SW480 (cell line): Measurements from ENCODE around the gene ARSA.
A peak's percentile ranks its signal among the peaks of the same experiment; 100 is the strongest.
"Not testable (repeated sequence)": the region's sequence is repeated elsewhere in the genome, so short reads cannot be mapped to it uniquely, and the experiment has no call there.

ENCODE experiments used
- DNase-seq: peaks from one replicate; pipeline ENCODE4 v3.0.0-alpha.2; 2016; ENCODE audit warnings: low spot score

The ARSA gene

DNA sequence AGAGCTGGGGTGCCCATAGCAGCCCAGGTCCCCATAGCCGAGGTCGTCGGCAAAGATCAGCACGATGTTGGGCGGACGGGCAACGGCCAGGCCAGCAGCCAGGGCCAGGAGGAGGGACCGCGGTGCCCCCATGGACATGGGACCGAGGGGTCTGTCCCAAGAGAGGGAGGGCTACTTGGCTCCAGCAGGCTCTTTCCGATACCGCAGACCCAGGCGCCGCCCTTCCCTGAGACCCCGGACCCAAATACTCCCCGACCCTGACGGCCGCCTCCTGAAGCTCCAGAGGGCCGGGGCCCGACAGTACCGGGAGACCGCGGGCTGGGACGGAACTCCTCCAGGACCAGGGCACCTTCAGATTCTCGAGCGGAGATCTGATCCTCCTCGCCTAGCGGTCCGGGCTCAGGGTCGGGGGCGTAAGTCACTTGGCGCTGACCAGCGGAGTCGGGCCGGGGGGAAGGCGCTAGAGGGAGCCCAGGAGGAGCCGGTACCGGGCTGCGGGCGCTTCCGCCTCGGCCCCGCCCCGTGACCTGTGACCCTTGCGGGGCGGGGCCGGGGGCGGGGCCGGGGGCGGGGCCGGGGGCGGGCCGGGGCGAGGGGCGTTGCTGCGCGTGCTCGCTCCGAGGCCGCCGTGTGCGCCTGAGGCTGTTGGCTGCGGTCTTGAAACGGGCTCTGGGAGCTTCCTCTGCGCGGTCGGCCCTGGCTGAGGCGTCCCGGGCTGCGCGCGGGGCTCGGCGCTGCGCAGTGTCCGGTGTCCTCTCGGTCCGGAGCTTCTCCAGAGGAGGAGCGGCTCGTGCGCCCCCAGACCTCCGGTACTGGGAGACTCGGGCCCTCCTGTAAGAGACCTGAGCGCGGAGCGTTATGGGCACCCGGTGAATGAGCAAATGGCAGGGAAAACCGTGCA lies at the start of gene ARSA:
Gene ARSA, minus strand, starts transcription at position 511 of the 901 bp plus-strand sequence. Its CDS starts 373 bp downstream, at position 138.
- DNase-seq, result peak; percentile 77

DNA sequence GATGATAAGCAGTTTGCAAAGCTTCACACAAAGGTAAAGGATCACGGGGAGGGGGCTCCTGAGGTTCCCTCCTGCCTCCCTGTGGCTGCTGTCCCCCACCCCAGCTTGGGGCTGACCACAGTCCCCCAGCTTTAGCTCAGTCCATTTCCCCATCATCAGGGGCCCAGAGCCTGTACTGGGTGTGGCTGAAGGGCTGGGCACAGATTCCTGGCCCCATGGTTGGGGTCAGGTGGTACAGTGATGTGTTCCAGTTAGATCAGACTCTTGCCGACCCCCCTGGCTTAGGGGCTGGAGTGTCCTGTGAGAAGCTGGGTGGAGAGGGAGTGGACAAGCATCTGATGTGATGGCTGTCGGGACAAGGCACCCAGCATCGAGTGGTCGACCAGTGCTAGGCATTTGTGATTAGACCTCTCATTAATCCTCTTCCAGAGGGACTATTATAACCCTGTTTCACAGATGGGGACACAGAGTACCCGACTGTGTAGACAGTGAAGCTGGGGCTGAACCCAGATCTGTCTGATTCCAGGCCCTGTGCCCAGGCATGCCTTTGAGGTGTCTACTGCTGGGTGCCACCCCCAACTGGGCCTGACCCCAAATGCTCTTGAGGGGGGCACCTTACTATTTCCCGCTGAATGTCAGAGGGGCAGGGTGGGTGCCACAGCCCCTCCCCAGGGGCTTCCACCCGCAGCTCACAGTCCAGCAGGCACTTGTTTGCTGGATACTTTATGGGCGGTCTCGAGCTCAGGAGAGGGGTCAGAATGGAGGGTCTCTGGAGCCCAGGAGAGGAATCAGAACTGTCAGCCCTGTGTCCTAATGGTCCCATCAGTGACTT lies 48.9 kb upstream of the ARSA start:
- no peak for DNase-seq

DNA sequence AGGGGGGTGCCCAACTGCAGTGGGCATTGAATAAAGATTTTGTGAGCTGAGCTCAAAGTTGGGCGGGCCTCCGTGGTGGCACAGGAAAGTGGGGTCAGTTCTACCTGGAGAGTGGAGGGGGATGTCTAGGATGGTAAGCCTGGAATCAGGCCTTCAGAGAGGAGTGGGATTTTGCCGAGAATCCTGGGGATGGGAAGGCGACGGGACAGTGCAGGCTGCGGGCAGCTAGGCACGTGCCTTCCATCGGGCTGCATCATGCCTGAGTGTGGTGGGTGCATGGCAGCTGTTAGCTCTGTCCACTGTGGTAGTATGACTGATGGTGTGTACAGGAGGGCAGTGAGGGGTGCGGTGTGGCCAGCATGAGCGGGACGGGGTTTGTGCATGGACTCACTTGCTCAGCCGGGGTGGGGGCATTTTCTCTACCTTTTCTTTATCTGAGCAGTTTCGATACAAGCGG lies 48.3 kb upstream of the ARSA start:
- DNase-seq, result no peak

DNA sequence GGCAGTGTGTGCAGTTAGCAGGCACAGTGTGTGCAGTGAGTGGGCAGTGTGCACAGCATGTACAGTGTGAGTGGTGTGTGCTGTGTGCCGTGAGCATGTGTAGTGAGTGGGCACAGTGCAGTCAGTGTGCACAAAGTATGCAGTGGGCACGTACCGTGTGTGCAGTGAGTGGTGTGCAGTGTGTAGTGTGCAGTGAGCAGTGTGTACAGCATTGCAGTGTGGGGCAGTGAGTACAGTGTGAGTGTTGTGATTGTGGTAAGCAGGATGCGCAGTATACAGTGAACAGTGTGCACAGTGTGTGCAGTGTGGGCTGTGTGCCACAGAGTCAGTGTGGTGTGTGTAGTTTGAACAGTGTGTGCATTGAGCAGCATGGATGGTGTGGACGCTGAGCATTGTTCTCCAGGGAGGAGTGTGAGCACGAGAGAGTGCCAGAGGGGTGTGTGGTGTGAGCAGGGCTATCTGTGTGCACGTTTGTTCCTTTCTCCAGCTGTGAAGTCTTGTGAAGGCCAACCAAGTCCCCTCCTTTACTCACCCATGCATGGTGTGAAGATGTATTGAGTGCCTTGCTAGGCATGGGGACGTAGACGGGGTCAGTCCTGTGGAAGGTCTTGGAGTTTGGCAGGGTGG lies 47.7 kb upstream of the ARSA start:
- DNase-seq, result no peak

DNA sequence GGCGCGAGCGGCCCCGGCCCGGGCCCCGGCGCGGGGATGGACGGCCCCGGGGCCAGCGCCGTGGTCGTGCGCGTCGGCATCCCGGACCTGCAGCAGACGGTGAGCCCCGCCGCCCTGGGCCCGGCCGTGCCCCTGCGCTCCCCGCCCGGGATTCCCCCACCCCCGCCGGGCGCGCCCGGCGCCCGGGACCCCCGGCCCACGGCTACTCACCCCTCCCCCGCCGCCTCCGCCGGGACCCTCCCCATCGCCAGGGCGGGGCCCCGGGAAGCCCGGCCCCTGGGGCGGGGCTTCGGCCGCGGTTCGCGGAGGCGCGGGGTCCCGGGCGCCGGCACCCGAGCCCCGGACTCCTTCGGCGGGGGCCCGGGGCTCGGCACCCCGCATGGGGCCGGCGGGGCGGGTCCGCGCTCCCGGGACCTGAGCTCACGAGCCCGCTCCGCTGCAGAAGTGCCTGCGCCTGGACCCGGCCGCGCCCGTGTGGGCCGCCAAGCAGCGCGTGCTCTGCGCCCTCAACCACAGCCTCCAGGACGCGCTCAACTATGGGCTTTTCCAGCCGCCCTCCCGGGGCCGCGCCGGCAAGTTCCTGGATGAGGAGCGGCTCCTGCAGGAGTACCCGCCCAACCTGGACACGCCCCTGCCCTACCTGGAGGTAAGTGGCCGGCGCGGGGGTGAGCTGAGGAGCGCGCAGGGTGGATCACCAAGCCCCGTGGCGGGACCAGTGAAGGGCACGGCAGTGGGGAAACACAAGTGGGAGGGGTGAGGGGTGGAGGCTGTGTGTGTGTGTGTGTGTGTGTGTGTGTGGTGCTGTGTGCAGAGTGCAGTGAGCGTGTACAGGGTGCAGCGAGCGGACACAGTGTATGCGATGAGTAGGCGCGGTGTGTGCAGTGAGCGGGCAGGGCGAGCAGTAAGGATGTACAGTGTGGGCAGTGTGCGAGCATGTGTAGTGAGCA lies 46.9 kb upstream of the ARSA start:
- DNase-seq, result peak; percentile 78

DNA sequence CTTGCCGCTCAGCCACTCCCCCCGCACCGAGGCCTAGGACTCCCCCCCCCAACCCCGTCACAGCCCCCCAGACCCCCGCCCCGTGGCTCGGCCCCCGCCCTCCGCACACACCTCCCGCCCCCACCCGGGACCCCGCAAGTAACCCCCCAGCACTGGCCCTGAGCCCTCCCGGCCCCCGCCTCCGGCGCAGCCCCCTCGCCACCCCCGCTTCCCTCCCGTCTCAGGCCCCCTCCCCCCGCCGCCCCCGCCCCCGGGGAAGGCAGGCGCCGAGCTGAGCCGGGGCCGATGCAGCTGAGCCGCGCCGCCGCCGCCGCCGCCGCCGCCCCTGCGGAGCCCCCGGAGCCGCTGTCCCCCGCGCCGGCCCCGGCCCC lies 46.2 kb upstream of the ARSA start:
- DNase-seq, result no peak

DNA sequence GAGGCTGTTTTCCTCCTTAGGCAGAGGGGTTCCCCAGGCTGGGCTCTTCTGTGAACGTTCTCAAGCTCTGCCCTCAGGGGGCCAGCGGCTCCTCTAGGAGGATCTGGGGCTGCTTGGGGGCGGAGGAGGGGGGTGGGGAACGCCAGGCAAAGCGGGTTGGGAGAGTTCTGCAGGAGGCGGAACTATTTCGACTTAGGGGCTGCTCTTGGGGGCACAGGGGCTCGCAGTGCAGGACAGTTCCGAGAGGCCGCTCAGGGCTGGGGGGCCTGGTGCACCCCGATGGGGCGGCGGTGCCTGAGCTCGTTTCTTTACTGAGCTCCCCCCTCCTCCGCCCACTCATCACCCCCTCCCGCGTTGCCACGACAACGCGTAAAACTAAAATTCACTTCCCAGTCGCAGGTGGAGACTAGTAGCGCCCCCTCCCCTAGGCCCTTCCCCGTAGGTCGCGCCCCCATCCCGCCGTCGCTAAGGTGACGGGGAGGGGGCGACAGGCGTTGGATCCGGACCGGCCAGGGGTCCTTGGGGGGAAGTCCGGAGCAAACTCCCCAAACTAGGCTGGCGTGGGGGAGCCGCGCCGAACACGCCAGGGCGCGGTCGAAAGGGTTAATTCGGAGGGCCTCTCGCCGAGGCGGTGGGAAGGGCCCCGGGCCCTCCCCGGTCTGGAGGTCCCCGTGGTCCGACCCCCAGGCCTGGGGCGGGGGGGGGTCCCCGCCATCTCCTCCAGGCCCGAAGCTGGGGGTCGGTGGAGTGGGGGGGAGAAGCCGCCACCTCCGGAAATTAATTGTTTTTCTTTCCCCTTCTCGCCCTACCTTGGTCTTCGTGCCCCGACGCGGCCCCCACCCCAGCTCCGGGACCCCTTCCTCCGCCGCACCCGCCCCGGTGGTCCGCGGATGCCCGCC lies 45.5 kb upstream of the ARSA start:
- DNase-seq, result no peak

DNA sequence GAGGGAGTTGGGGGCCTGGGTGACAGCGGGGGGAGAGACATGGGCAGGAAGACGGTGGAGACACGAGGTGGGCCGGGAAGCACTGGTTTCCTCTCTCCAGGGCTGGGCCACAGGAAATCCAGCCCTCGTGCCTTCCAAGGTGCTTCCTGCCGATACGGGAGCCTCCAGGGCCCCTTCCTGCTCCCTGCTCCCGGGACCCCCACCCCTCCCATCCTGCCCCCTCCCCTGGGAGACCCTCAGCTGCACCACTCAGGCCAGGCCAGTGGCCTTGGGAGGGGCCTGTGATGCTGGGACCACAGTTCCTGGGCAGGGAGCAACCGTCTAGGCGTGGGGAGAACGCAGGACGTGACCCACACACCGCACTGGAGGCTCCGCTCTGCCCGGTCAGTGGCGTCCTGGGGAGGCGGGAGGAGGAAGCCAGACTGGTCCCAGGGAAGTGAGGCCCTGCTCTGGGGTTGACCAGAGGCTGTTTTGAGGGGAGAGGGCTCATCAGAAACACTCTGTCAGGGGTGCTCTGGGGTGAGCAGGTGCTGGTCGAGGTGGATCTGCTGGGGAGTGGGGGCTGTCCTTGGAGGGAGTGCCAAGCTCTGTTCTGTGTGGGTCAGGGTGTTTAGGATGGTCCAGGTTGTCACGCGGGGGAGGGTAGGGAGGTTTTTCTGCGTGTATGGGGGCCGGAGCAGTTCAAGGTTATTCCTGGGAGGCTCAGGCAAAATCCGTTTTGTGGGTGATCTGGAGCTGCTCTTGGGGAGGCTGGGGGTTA lies 44.7 kb upstream of the ARSA start, which contains the start of gene SHANK3:
Gene SHANK3, plus strand, starts transcription at position 353 of the 760 bp plus-strand sequence.
- no peak for DNase-seq

DNA sequence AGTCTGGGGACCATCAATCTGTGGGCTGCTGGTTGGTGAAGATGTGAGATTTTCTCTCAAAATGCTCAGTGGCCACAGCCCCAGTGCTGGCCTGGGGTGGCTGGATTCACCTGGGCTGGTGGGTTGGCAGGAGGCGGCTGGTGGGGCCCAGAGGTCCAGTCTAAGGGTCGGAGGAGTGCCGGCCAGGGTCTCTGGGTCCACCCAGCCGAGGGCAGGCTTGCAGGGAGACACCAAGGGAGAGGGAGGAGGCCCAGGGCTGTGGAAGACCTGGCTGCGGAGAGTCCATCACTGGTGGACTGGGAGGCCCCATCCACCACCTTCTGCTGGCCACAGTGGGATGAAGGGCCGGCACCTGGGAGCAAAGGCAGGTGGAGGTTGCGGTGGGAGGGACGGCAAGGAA lies 44.1 kb upstream of the ARSA start:
- no peak for DNase-seq

DNA sequence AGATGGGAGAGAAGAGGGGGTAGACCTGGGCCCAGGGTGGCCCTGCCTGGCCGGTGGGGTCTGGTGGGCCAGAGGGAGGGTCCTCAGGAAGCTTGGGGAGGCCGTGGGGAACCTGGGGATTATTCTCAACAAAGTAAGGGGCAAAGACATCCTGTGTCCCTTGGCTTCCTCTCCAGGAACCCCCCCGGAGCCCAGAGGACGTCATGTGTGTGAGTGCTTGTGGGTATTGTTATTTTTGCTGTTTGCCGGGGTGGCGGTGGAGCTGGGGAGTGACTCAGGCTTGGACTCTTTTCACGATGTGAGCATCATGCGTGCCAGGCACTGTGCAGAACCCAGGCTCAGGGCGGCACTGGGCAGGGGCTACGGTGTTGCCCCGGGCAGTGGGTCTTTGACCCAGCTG lies 43.7 kb upstream of the ARSA start:
- DNase-seq, result no peak

DNA sequence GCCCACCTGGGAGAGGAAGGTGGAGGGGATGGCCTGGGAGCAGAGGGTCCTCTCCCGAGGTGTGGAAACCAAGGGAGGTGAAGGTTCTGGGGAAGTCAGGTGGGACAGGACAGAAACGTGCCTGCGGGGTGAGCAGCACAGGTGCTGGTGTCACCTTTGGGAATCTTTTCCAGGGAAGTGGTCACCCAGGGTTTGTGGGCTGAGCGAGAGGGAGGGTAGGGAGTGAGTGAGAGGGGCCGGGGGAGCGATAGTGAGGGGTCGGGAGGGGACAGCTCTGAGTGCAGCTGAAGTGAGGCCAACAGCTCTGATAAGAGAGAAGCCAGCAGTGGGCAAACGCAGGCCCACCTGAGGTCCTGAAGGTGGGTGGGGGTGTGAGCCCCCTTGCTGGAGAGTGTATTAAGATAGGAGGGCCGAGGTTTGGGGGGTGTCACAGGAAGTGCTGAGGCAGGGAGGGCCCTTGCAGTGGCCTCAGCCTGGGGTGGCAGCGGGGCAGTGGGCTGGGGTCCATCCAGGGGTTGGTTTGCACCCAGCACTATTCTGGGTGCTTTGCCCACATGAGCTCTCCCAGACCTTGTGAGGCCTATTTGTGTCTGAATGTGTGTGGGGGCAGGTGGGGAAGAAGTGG lies 43.1 kb upstream of the ARSA start:
- DNase-seq, result no peak

DNA sequence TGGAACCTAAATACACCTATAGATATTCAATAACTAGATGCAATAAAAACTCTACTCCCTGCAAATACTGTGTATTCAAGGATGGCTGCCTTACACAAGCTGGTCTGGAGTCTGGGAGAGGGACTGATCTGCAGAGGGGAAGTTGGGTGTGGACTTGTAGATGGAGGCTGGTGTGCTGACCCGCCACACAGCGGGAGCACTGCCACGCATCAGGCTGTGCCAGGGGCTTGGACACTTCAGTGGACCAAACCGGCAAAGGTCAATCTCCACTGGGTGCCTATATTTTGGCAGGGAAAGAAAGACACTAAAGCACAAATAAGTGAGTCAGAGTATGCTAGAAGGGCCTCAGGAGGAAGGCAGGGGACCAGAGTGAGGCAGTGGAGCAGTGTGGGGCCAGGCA lies 42.6 kb upstream of the ARSA start:
- no peak for DNase-seq

DNA sequence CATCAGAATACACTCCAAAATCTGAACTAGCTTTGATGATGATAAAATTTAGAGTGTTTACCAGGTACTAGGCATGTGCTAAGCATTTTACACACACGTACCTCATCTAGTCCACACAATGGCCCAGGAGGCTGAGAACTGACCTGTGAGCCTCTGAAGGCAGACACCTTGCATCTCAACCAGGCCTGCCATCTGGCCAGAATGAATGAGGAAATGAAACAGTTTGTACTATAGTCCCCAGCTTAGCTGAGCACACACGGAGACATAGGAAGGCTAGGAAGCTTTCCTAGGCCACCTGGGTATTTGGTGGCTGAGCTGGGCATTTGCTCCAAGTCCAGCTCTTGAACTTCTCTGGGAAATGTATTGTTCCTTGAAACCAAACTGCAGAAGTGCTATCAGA lies 37.8 kb upstream of the ARSA start:
- no peak for DNase-seq

DNA sequence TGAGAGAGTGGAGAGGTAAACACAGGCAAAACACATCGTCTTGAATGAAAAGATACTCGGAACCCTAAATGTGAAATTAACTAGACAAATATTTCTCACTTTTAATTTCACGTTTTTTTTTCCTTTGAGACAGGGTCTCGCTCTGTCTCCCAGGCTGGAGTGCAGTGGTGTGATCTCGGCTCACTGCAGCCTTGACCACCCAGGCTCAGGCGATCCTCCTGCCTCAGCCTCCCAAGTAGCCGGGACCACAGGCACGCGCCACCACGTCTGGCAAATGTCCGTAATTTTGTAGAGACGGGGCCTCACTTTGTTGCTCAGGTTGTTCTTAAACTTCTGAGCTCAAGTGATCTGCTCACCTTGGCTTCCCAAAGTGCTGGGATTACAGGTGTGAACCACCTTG lies 37.3 kb upstream of the ARSA start:
- DNase-seq, result no peak

DNA sequence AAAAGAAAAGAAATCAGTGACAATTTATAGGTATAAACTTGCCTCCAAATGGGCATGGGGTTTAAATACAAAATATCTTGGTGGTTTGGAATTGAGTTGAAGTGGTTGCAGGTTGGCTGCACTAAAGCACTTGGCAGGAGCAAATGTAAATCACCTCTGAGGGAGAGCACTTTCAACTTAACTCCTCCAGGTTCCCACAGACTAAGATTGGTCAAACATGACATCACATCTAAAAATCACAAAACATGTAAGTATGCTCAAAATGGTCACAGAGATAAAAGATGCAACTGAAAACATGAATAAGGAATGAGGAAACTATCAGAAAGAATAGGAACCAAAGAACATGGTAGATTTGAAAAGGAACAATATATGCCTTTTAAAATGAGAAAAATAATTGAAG lies 32.4 kb upstream of the ARSA start:
- DNase-seq, result no peak

DNA sequence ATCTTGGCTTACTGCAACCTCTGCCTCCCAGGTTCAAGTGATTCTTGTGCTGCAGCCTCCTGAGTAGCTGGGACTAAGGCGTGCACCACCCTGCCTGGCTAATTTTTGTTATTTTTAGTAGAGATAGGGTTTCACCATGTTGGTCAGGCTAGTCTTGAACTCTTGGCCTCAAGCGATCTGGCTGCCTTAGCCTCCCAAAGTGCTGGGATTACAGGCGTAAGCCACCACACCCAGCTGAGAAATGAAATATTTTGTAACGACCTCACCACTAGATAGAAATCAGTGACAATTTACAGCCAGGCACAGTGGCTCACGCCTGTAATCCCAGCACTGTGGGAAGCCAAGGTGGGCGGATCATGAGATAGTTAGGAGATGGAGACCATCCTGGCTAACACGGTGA lies 31.8 kb upstream of the ARSA start:
- not testable (repeated sequence) for DNase-seq

DNA sequence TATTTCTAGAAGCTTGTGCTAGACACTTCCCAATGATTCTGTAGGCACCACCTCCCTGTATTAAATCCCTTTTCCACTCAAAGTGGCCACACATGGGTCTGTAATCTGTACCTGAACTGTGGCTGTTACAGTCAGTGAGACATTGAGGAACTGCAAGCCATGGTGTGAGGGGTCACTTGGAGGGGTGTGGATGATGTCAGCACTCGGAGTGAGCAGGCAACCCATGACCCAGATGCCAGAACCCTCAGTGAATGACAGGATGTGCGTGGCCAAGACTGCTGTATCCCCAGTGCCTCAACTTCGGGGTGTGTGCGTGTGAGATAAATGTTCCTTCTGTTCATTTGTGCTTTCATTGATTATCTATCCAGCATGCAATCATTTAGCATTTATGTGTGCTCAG lies 30.0 kb upstream of the ARSA start:
- no peak for DNase-seq

DNA sequence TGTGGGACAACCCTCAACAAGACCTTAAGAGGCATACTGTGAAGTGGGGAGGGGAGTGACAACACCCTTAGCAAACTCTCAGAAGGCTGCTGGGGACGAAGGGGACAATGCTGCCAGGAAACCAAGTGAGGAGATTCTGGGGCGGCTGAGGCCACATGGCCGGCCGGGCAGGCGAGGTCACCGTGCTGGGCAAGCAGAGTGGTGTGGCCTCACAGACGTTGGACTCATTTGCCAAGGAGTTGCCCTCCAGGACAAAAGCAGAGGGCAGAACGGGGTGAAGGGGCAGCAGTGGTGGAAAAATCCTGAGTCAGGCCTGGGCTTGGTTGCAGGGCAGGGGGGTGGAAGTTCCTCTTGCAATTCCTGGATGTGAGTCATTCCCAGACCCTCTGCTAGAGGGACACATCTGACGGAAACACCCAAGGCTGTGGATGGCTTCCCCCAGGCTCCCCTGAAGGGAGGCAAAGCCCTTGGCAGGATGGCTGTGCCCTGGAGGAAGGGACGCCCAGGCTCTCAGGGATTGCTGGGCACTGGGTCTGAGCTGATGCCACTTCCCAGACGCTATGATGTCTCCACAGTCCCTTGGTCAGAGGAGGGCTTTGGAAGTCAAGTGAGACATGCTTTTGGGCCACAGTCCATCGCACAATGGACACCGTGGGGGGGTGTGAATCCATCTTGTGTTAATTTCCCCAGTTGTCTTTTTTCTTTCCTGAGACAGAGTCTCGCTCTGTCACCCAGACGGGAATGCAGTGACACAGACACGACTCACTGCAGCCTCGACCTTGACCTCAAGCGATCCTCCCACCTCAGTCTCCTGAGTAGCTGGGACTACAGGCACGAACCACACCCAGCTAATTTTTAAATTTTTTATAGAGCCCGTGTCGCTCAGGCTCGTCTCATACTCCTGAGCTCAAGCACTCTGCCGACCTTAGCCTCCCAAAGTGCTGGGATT lies 28.4 kb upstream of the ARSA start:
- peak; percentile 52 for DNase-seq
